Smooth muscle cell (in vitro differentiated cells): Measurements from ENCODE around the gene ACY1. TPM values are rescaled to one million over a fixed set of nuclear protein-coding genes. Genes with fewer than 3 reads are reported as not detected.

Experiments
- DNase-seq: peaks from one replicate; lab custom pipeline; 2025; ENCODE audit not compliant: unreplicated experiment; lab: John Stamatoyannopoulos, UW
- H2AFZ ChIP-seq: fragments of 200-600 bp; sonication (generic); 2 replicates; pipeline ENCODE4 v1.6.0; 2016; ENCODE audit warnings: antibody characterized with exemption, low read depth, mild to moderate bottlenecking
- H3F3A ChIP-seq: fragments of 200-600 bp; sonication (generic); 2 replicates; pipeline ENCODE4 v1.6.0; 2017; ENCODE audit warnings: antibody characterized with exemption, low read depth
- H3K27ac ChIP-seq: fragments of 200-600 bp; sonication (generic); 2 replicates; pipeline ENCODE4 v1.5.1; 2016; ENCODE audit warnings: low read depth, mild to moderate bottlenecking
- H3K27me3 ChIP-seq: fragments of 200-600 bp; sonication (generic); 2 replicates; pipeline ENCODE4 v1.6.1; 2016; ENCODE audit warnings: low read depth, mild to moderate bottlenecking
- H3K36me3 ChIP-seq: fragments of 200-600 bp; sonication (generic); 2 replicates; pipeline ENCODE4 v1.5.1; 2016; ENCODE audit warnings: low read depth
- H3K4me1 ChIP-seq: fragments of 200-600 bp; sonication (generic); 2 replicates; pipeline ENCODE4 v1.5.1; 2016; ENCODE audit warnings: low read depth
- H3K4me2 ChIP-seq: fragments of 200-600 bp; sonication (generic); 2 replicates; pipeline ENCODE4 v1.6.0; 2016; ENCODE audit warnings: mild to moderate bottlenecking
- H3K4me3 ChIP-seq: fragments of 200-600 bp; sonication (generic); 2 replicates; pipeline ENCODE4 v1.5.1; 2016; ENCODE audit warnings: mild to moderate bottlenecking
- H3K79me2 ChIP-seq: fragments of 200-600 bp; sonication (generic); 2 replicates; pipeline ENCODE4 v1.6.0; 2016; ENCODE audit warnings: low read depth, mild to moderate bottlenecking
- H3K9ac ChIP-seq: fragments of 200-600 bp; sonication (generic); 2 replicates; pipeline ENCODE4 v1.6.0; 2016; ENCODE audit warnings: low read depth
- H3K9me3 ChIP-seq: fragments of 200-600 bp; sonication (generic); replicated peaks from 2 replicates; pipeline ENCODE4 v1.5.1; 2016; ENCODE audit warnings: low read depth
- H4K20me1 ChIP-seq: fragments of 200-600 bp; sonication (generic); 2 replicates; pipeline ENCODE4 v1.6.0; 2016; ENCODE audit warnings: low read depth
- WGBS: methylation state at CpG from one replicate; pipeline ENCODE4 v1.1.7; 2016; ENCODE audit warnings: low lambda C conversion rate; 5-methylcytosine and 5-hydroxymethylcytosine counted together
- polyA plus RNA-seq: library from polyadenylated mRNA; unstranded; fragments of >200 nt; fragmentation: Nextera tagmentation; extraction: Ambion mirVana; gene quantifications from 2 replicates; pipeline ENCODE4 v1.2.1, GENCODE V29; 2016
- total RNA-seq: library from RNA; depleted of rRNA; stranded (reverse); fragments of >200 nt; gene quantifications from 2 replicates; pipeline ENCODE4 v1.2.3, GENCODE V29; 2014
- TF ChIP-seq, protein P1 (sequence below): fragments of 200-600 bp; sonication (generic); IDR thresholded peaks from 2 replicates; pipeline ENCODE4 v1.5.1; 2017; ENCODE audit warnings: borderline replicate concordance, mild to moderate bottlenecking, antibody characterized with exemption; ENCODE audit not compliant: insufficient read depth, poor library complexity, severe bottlenecking

The ACY1 gene
- total RNA-seq (39.6 and 43.0 TPM in 2 replicates), polyA plus RNA-seq (33.8 and 38.4 TPM in 2 replicates)

DNA sequence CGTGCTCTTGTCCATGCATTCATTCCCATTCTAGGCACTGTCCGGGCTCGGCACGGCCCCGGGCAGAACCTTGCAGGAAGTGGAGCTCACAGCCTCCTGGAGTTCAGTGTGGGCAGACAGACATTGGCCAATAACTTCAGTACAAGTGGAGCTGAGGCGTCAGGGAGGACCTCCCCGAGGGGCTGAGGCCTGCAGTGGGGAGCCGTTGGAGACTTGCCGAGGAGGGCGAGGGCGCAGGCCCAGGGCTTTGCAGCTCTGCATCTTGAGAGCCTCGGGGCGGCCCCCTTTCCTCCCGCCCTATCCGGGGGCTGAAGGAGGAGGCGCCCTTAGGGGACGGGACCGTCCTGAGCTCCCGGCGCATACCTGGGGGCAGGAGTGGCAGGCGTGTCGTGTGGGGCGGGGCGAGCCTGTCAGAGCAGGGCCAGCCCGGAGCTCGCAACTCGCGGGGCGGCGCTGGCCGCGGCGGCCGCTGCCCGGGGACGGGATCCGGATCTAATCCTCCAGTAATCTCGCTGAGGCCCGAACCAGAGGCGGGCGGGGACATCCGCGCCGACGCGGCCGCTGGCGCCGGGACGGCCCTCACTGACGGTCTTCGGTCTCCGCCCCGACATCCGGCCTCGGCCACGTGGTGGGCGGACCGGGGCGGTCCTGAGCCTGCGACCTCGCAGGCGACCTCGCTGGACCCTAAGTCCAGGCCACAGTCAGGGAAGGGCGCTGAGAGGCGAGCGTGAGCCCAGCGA lies at the start of gene ACY1:
Gene ACY1 (plus strand): TSS at position 698 of the 740 bp plus-strand sequence. CDS start 530 bp downstream, outside the sequence.
- Histone ChIP-seq H4K20me1 (no peaks in the 10 kb centered on the region), H3K9me3 (no peaks in the 10 kb centered on the region), H3K27ac (peak within 1 kb of the TSS; percentile 96), H3K27me3 (no peaks in the 10 kb centered on the region), H3K36me3 (no peaks in the 10 kb centered on the region), H3K4me1 (peaks cover 17% of the 10 kb centered on the region), H3K4me3 (peak within 1 kb of the TSS; percentile 61), H3K79me2 (peaks cover 19% of the 10 kb centered on the region), H3F3A (no peaks in the 10 kb centered on the region), H2AFZ (peak within 1 kb of the TSS; percentile 4), H3K4me2 (peak within 1 kb of the TSS; percentile 83), H3K9ac (peak within 1 kb of the TSS; percentile 80)
- peak; percentile 99 for DNase-seq
- TF ChIP-seq, protein P1, sequence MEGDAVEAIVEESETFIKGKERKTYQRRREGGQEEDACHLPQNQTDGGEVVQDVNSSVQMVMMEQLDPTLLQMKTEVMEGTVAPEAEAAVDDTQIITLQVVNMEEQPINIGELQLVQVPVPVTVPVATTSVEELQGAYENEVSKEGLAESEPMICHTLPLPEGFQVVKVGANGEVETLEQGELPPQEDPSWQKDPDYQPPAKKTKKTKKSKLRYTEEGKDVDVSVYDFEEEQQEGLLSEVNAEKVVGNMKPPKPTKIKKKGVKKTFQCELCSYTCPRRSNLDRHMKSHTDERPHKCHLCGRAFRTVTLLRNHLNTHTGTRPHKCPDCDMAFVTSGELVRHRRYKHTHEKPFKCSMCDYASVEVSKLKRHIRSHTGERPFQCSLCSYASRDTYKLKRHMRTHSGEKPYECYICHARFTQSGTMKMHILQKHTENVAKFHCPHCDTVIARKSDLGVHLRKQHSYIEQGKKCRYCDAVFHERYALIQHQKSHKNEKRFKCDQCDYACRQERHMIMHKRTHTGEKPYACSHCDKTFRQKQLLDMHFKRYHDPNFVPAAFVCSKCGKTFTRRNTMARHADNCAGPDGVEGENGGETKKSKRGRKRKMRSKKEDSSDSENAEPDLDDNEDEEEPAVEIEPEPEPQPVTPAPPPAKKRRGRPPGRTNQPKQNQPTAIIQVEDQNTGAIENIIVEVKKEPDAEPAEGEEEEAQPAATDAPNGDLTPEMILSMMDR, result no peak
- WGBS, result under 1% methylated on average over 62 of the region's 68 CpGs

DNA sequence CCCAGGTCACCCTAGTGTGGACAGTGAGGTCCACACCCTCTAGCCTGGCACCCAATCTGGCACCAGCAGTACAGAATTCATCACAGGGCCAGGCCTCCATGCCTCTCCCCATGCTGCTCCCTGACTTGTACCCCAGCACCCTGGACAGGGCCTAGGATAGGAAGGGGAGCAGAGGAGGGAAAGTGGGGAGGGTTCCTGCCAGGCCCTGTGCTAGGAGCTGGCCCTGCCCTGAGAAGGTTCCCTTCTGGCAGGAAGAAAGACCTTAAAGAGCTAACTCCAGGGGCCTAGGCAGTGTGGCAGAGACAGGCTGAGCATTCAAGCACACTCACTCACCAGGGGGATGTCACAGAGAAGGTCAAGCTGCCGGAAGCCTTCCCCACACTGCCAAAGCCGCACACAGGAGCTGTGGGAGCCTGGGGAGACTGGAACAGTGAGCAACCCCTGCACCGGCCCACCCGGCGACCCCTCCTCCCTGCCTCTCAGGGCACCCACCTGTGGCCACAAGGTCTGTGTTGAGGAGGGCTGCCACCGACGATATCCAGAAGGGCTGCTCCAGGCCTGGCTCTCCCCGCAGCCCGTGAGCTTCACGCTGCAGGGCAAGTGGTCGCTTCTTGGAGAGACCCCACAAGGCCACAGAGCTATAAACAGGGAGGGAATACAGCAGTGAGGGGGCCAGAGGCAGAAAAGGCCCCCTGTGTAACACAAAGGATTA lies 49.0 kb upstream of the ACY1 start:
- Histone ChIP-seq H2AFZ (no peak overlapping the region), H3K4me1 (no peaks in the 10 kb centered on the region), H3K79me2 (peaks cover 2% of the 10 kb centered on the region), H3K27ac (no peak overlapping the region), H3K27me3 (no peaks in the 10 kb centered on the region), H3K4me2 (no peak overlapping the region), H3K36me3 (no peaks in the 10 kb centered on the region), H3K4me3 (no peak overlapping the region), H3K9me3 (no peaks in the 10 kb centered on the region), H4K20me1 (no peaks in the 10 kb centered on the region), H3F3A (no peaks in the 10 kb centered on the region), H3K9ac (no peak overlapping the region)
- TF ChIP-seq, protein P1, result no peak
- 93% methylated on average over 11 of the region's 11 CpGs for WGBS
- DNase-seq, result no peak

DNA sequence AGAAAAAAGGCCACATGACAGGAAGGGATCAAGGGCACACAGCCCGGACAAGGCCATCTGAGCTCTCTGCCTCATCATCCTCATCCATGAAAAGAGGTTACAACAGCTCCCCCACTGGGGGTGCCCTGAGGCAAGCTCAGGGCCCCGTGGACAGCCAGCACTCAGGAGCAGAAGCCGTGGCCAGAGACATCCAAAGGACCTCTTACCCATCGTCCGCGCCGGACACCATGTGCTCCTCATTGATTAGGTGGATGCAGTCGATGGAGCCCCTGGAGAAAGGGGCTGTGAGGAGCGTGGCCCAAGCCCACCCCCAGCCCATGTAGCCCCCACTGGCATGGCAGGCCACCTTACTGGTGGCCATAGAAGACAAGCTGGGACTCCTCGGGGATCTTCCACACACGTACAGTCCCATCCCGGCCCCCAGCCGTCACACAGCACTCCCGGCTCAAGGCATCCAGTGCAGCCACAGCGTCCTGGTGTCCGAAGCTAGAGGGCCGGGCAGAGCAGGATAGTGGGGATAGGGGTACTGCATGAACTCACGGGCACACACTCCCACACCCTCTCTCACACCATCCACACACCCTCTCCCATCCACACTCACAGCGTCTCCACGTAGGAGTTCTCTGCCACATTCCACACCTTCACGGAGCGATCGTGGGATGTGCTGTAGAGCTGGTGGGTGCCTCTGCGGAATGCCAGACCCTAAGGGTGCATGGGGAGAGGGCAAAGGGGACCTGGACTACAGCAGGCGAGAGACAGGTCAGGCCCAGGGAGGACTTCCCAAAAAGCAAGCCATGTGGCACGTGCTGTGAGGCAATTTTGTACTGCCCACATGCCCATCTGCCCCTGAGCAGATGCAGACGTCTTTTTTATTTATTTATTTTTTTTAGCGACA lies 48.1 kb upstream of the ACY1 start:
- Histone ChIP-seq H3K36me3 (no peaks in the 10 kb centered on the region), H3K9me3 (no peaks in the 10 kb centered on the region), H2AFZ (no peak overlapping the region), H4K20me1 (no peaks in the 10 kb centered on the region), H3K9ac (no peak overlapping the region), H3K4me2 (no peak overlapping the region), H3K4me1 (no peaks in the 10 kb centered on the region), H3K4me3 (no peak overlapping the region), H3K27ac (no peak overlapping the region), H3K79me2 (peaks cover 12% of the 10 kb centered on the region), H3K27me3 (no peaks in the 10 kb centered on the region), H3F3A (no peaks in the 10 kb centered on the region)
- 97% methylated on average over 27 of the region's 28 CpGs for WGBS
- DNase-seq, result no peak
- TF ChIP-seq, protein P1, result no peak
